HG03457 (cell line): ENCODE measurements around the gene PRKAG1.

Source experiments
- ATAC-seq: cut with Tn5 transposase; IDR thresholded peaks from one replicate; pipeline ENCODE4 v1.9.1; 2021; ENCODE audit warnings: moderate number of reproducible peaks; ENCODE audit not compliant: unreplicated experiment

Gene PRKAG1

DNA sequence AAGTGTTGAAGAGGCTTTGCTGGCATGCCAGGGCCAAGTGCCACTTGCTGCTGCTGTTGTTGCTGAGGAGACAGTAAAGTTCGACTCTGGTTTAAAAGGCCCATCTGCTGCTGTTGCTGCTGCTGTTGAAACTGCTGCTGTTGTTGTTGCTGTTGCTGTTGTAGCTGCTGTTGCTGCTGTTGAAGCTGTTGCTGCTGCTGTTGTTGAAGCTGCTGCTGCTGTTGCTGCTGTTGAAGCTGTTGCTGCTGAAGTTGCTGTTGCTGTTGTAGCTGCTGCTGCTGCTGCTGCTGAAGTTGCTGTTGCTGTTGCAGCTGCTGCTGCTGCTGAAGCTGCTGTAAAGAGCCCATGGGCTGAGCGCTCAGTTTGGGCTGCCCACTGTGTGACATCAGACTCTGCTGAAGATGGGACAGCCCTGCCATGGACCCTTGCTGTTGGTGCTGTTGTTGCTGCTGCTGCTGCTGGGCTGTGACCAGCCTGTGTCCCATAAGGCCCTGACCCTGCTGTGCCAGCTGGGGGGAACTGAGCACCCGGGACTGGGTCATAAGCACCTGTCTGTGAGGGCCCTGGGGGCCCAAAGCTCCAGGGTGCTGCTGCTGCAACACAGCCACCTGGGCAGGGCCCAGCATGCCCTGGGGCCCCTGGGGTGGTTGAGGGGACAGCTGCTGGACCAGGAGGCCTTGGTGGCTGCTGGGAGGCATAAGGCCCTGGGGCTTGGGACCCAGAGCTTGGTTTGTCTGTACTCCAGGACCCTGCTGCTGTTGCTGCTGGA lies 14.3 kb upstream of the PRKAG1 start:
- ATAC-seq: no peak

GRCh38 chr12:49032276-49032675 lies 13.7 kb upstream of the PRKAG1 start:
- ATAC-seq: no peak

DNA sequence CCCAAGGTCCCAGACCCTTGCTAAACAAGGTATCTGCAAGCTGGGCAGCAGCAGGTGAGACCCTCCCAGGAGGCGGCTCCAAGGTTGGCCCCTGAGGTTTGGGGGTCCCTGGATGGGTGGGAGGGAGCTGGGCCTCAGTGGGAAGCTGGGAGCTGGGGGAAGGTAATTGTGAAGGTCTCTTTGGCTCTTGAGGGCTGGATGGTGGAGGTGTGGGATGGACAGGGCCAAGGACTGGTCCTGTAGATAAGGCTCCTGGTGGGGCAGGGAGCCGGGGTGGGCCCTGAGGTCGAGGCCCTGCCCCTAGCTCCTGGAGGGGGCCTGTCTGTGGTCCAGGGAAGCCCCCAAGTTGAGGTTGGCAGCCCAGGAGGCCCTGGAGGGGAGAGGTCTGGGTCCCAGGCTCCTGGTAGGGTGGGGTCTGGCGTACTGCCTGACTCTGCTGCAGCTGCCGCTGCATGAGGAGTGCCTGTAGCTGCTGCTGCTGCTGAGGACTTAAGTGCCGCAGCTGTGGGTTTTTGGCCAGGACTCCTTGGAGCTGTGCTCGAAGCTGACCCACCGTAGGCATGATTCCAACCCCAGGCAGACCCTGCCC lies 13.1 kb upstream of the PRKAG1 start:
- no peak for ATAC-seq

GRCh38 chr12:49030714-49031572 lies 12.4 kb upstream of the PRKAG1 start:
- no peak for ATAC-seq

GRCh38 chr12:49030119-49030518 lies 11.5 kb upstream of the PRKAG1 start:
- no peak for ATAC-seq

DNA sequence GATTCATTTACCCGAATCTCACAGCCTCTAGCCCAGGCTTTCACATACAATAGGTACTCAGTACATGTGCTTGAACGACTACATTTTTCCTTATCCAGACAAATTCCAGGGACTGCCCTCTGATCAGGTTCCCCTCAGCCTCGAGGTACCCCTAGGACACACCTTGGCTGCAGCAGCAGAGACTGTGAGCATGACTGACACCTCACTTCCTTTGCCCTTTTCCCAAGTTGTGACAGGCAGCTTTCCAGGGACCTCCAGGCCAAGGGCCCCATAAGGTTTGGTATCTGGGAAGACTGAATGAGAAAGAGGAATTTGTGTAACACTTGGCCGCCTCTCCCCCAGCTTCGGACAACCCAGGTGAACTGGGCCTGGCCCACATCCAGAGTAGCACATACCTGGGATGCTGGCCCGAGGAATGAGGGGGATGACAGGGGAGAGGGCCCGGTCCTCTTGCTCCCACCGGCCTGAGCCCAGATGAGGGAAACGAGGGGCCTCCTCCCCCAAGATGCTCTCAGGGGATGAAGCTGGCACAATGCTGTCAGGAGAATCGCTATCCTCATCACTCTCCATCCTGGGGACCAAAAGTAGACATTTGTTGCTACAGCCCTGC lies 10.2 kb upstream of the PRKAG1 start:
- no peak for ATAC-seq

DNA sequence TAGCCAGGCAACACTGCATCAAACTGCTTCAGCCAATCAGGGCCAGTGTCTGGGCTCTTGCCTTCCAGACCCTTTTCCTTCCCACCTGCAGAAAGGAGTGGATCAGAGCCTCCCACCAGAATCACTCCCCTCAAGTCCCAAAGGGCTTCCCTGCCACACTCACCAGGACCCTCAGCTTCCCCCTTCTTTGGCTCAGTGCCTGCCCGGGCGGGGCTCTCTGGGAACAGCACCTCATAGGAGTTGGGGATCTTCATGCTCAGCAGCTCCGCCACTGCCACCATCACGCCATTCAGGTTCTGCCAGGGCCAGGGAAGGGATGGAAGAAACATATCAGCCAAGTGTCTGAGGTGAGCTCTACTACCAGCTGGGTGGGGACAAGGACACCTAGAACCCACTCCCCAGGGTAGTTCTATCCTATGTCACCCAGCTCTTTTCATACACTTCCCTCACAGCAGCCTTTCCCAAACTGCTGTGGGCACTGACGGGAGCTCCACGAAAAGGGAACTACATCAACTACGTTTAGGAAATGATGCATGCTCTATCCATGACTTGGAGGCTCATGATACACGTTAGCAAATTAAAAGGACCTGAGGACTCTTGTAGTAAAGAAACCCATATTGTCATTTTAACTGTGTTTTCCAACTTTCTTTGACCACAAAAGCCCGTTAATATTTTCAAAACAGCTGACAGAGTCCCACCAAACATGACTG lies 9.4 kb upstream of the PRKAG1 start:
- ATAC-seq: no peak

- ATAC-seq: no peak
Observed at GRCh38 chr12:49026678-49027480, 8.3 kb upstream of the PRKAG1 start.

- no peak for ATAC-seq
Observed at GRCh38 chr12:49026101-49026500, 7.5 kb upstream of the PRKAG1 start.

DNA sequence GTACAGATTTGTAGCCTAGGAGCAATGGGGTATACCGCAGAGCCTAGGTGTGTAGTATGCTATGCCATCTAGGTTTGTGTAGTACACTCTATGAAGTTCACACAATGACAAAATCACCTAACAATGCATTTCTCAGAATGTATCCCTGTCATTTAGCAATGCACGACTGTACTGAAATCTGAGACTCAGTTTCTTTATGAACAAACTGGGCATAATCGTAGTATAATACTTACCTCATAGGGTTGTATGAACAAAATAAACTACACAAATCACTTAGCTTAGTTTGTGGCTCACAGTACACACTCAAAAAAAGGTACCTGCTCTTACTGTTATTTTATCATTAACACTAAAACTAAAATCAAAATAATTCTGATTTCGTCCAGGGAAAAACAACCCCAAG lies 6.9 kb upstream of the PRKAG1 start:
- ATAC-seq: no peak

GRCh38 chr12:49024543-49024942 lies 6.0 kb upstream of the PRKAG1 start:
- ATAC-seq: no peak

- ATAC-seq: no peak
Observed at GRCh38 chr12:49023812-49024211, 5.2 kb upstream of the PRKAG1 start.

DNA sequence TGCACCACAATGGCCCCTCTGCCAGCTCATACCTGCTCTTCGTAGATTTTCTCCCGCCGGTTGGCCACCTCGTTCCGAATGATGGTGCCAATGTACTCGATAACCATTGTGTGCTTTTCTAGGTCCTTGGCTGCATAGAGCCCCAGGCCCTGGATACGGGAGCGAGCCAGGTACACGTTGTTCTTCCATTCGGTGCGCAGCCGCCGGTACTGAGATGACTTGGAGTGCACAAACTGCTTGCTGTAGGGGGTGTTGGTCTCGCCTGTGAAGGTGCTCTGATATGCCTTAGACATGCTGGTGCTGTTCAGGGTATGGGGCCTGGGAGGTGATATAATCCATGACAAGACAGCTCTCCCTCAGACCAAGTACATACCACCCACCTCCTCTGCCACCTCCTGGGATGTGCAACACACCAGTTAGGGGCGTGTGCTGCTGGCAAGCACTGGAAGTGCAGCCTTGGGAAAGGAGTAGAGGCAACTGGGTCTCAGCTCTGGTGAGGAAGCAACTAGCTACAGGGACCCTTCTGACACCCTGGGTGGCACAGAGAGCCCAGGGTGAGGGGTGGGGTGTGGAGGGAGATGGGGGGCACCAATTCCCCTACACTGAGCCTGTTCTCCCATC lies 4.1 kb upstream of the PRKAG1 start:
- no peak for ATAC-seq

DNA sequence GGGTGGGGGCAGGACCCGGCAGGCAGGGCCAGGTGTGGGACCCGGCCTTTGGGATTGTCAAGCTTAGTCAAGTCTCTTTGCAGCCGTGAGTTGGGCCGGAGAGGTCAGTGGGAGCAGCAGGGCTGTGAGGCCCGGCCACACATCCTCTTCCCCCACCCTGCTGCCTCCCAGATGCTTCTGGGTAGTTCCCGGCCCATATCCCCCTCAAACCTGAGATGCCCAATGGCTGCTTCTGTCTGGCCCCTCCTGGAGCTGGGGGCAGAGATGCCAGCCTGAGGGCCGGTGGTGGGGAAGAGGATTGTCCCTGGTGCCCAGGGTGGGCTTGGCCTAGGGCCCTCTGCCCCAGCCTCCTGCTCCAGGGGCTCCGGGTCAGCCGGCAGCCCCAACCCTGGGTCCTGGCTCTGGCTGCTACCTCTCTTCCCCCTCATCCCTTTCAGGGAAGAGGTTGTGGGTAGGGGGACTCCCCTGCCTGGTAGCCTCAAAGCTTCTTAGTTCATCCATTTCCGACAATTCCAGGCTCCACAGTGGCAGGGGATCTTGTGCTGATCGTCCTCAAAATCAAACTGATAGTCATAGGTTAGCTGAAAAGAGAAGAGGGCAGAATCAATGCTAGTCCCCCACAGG lies 2.8 kb upstream of the PRKAG1 start:
- ATAC-seq: no peak

GRCh38 chr12:49020441-49020840 lies 1.9 kb upstream of the PRKAG1 start:
- no peak for ATAC-seq

DNA sequence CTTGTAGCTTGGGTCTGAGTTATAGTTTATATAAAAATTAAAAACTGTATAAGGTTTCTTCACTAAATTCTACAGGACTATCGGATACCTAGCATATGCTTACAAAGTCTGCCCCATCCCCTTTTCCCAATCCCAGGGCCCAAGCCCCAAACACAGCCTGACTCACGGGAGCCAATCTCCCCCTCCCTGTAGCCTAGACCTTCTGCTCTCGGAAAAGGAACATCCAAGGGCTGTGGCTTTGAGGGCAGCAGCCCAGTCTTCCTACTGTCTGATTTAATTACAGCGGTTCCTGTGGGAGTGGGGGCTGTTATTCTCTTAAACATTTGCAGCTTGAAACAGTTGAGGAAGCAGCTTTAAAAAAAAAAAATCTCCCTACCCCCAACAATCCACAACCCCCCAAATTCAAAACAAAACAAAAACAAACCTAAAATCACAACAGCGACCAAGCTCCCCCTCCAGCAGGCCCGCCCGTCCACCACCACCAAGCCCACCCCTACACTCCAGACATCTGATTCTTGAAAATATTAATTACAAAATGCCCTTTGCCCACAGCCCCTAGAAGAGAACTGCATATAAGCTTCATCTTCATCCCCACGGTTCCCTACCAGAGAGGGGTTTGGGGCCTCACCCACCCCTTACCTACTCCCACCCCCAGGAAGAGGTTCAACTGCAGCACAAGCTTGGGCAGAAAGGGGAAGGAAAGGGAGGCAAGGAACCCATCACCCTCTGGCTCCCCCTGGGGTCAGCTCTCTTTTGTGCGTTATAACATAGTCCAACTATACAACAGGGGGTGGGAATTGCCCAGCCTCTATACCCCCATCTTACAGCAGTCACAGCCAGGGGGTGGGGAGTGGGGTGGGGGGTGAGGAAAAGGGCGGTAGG lies 1.1 kb upstream of the PRKAG1 start:
- no peak for ATAC-seq

DNA sequence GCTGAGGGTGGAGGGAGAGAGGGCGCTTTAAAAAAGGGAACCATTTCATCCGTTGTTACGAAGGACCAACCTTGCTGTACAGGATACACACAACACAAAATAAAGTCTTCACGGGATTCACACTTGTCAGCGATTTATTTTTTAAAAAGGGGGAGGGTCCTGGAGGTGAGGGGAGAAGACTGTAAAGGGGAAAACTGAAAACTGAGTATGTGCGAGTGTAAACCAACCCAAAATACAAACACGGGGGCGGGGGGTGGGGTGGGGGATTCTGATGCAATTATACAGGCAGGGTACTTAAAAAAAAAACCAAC lies 499 bp upstream of the PRKAG1 start:
- ATAC-seq: peak; percentile 12

DNA sequence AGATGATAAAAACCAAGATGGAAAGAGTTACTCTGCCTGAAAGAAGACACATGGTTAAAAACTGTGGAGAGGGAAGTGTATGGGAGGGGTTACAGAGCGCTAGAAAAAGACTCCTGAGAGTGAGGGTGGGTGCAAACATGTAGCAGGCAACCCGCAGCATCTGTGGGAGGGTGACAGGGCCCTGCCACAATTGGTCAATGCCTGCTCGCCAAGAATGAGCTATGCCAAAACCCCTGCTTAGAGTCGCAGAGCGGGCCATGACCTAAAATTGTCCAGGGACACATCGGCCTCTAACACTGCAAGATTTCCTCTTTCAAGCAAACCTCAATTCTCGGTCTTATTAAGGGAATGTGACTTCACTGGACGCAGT lies 700 bp downstream of the PRKAG1 start:
- no peak for ATAC-seq
